ENCODE measurements around the gene CA10.

Gene CA10

GRCh38 chr17:51709694-51710633 lies 448.6 kb downstream of the CA10 start:
- Histone ChIP-seq H3K36me3 (ENCODE audit: insufficient read depth, low read depth, low read length) (no peaks in the 10 kb centered on the region), H3K9me3 (ENCODE audit: insufficient read depth, low read depth, low read length) (no peaks in the 10 kb centered on the region), H3K27ac (ENCODE audit: low read length) (no peak overlapping the region)

GRCh38 chr17:51707216-51707615 lies 451.3 kb downstream of the CA10 start:
- Histone ChIP-seq H3K27me3 (ENCODE audit: insufficient read depth, low read length) (no peaks in the 10 kb centered on the region), H3K4me1 (ENCODE audit: insufficient read depth, low read length) (no peaks in the 10 kb centered on the region), H3K9ac (ENCODE audit: low read depth, low read length) (no peak overlapping the region), H3K36me3 (ENCODE audit: insufficient read depth, low read depth, low read length) (no peaks in the 10 kb centered on the region), H3K4me3 (ENCODE audit: low read length) (no peak overlapping the region), H3K27ac (ENCODE audit: low read length) (no peak overlapping the region), H3K9me3 (ENCODE audit: insufficient read depth, low read depth, low read length) (no peaks in the 10 kb centered on the region)

More at GRCh38 chr17:51709694-51710633, 448.6 kb downstream of the CA10 start:
- no peaks in the 10 kb centered on the region for H3K27me3 ChIP-seq (ENCODE audit: insufficient read depth, low read length)
- no peak overlapping the region for H3K9ac ChIP-seq (ENCODE audit: low read depth, low read length)
- H3K4me3 ChIP-seq (ENCODE audit: low read length) = no peak overlapping the region
- no peaks in the 10 kb centered on the region for H3K4me1 ChIP-seq (ENCODE audit: insufficient read depth, low read length)

GRCh38 chr17:51706093-51706492 lies 452.4 kb downstream of the CA10 start:
- no peaks in the 10 kb centered on the region for H3K27me3 ChIP-seq (ENCODE audit: insufficient read depth, low read length)
- H3K36me3 ChIP-seq (ENCODE audit: insufficient read depth, low read depth, low read length) = no peaks in the 10 kb centered on the region

GRCh38 chr17:51703361-51704341 lies 454.9 kb downstream of the CA10 start:
- H3K9me3 ChIP-seq (ENCODE audit: insufficient read depth, low read depth, low read length) = no peaks in the 10 kb centered on the region
- no peak overlapping the region for H3K27ac ChIP-seq (ENCODE audit: low read length)
- H3K4me1 ChIP-seq (ENCODE audit: insufficient read depth, low read length) = no peaks in the 10 kb centered on the region
- no peak overlapping the region for H3K9ac ChIP-seq (ENCODE audit: low read depth, low read length)
- H3K27me3 ChIP-seq (ENCODE audit: insufficient read depth, low read length) = no peaks in the 10 kb centered on the region
- no peaks in the 10 kb centered on the region for H3K36me3 ChIP-seq (ENCODE audit: insufficient read depth, low read depth, low read length)
- no peak overlapping the region for H3K4me3 ChIP-seq (ENCODE audit: low read length)

More at GRCh38 chr17:51706093-51706492, 452.4 kb downstream of the CA10 start:
- H3K9me3 ChIP-seq (ENCODE audit: insufficient read depth, low read depth, low read length) = no peaks in the 10 kb centered on the region
- no peak overlapping the region for H3K27ac ChIP-seq (ENCODE audit: low read length)
- no peaks in the 10 kb centered on the region for H3K4me1 ChIP-seq (ENCODE audit: insufficient read depth, low read length)
- H3K4me3 ChIP-seq (ENCODE audit: low read length) = no peak overlapping the region
- no peak overlapping the region for H3K9ac ChIP-seq (ENCODE audit: low read depth, low read length)

- no peak overlapping the region for H3K4me3 ChIP-seq (ENCODE audit: low read length)
- H3K27ac ChIP-seq (ENCODE audit: low read length) = no peak overlapping the region
- H3K27me3 ChIP-seq (ENCODE audit: insufficient read depth, low read length) = no peaks in the 10 kb centered on the region
- no peaks in the 10 kb centered on the region for H3K9me3 ChIP-seq (ENCODE audit: insufficient read depth, low read depth, low read length)
- no peaks in the 10 kb centered on the region for H3K4me1 ChIP-seq (ENCODE audit: insufficient read depth, low read length)
- no peaks in the 10 kb centered on the region for H3K36me3 ChIP-seq (ENCODE audit: insufficient read depth, low read depth, low read length)
- H3K9ac ChIP-seq (ENCODE audit: low read depth, low read length) = no peak overlapping the region
These were observed 455.6 kb downstream of the CA10 start for GRCh38 chr17:51702963-51703360.

- Histone ChIP-seq H3K4me3 (ENCODE audit: low read length) (no peak overlapping the region), H3K27ac (ENCODE audit: low read length) (no peak overlapping the region)
These were observed 457.0 kb downstream of the CA10 start for GRCh38 chr17:51701501-51701900.

GRCh38 chr17:51700011-51700760 lies 458.3 kb downstream of the CA10 start:
- Histone ChIP-seq H3K27me3 (ENCODE audit: insufficient read depth, low read length) (no peaks in the 10 kb centered on the region), H3K9me3 (ENCODE audit: insufficient read depth, low read depth, low read length) (no peaks in the 10 kb centered on the region), H3K4me1 (ENCODE audit: insufficient read depth, low read length) (no peaks in the 10 kb centered on the region), H3K36me3 (ENCODE audit: insufficient read depth, low read depth, low read length) (no peaks in the 10 kb centered on the region), H3K9ac (ENCODE audit: low read depth, low read length) (no peak overlapping the region), H3K4me3 (ENCODE audit: low read length) (no peak overlapping the region), H3K27ac (ENCODE audit: low read length) (no peak overlapping the region)

More at GRCh38 chr17:51701501-51701900, 457.0 kb downstream of the CA10 start:
- Histone ChIP-seq H3K9me3 (ENCODE audit: insufficient read depth, low read depth, low read length) (no peaks in the 10 kb centered on the region), H3K4me1 (ENCODE audit: insufficient read depth, low read length) (no peaks in the 10 kb centered on the region), H3K9ac (ENCODE audit: low read depth, low read length) (no peak overlapping the region), H3K27me3 (ENCODE audit: insufficient read depth, low read length) (no peaks in the 10 kb centered on the region), H3K36me3 (ENCODE audit: insufficient read depth, low read depth, low read length) (no peaks in the 10 kb centered on the region)

- Histone ChIP-seq H3K27me3 (ENCODE audit: insufficient read depth, low read length) (no peaks in the 10 kb centered on the region), H3K36me3 (ENCODE audit: insufficient read depth, low read depth, low read length) (no peaks in the 10 kb centered on the region), H3K4me3 (ENCODE audit: low read length) (no peak overlapping the region), H3K9me3 (ENCODE audit: insufficient read depth, low read depth, low read length) (no peaks in the 10 kb centered on the region), H3K4me1 (ENCODE audit: insufficient read depth, low read length) (no peaks in the 10 kb centered on the region), H3K27ac (ENCODE audit: low read length) (no peak overlapping the region), H3K9ac (ENCODE audit: low read depth, low read length) (no peak overlapping the region)
These were observed 459.2 kb downstream of the CA10 start for GRCh38 chr17:51699303-51699702.

- Histone ChIP-seq H3K9ac (ENCODE audit: low read depth, low read length) (no peak overlapping the region), H3K9me3 (ENCODE audit: insufficient read depth, low read depth, low read length) (no peaks in the 10 kb centered on the region), H3K4me1 (ENCODE audit: insufficient read depth, low read length) (no peaks in the 10 kb centered on the region), H3K27ac (ENCODE audit: low read length) (no peak overlapping the region), H3K4me3 (ENCODE audit: low read length) (no peak overlapping the region), H3K27me3 (ENCODE audit: insufficient read depth, low read length) (no peaks in the 10 kb centered on the region), H3K36me3 (ENCODE audit: insufficient read depth, low read depth, low read length) (no peaks in the 10 kb centered on the region)
These were observed 465.6 kb downstream of the CA10 start for GRCh38 chr17:51692917-51693316.

GRCh38 chr17:51687887-51688286 lies 470.6 kb downstream of the CA10 start:
- H3K9ac ChIP-seq (ENCODE audit: low read depth, low read length) = no peak overlapping the region
- H3K9me3 ChIP-seq (ENCODE audit: insufficient read depth, low read depth, low read length) = no peaks in the 10 kb centered on the region
- H3K36me3 ChIP-seq (ENCODE audit: insufficient read depth, low read depth, low read length) = no peaks in the 10 kb centered on the region
- H3K27ac ChIP-seq (ENCODE audit: low read length) = no peak overlapping the region
- no peaks in the 10 kb centered on the region for H3K27me3 ChIP-seq (ENCODE audit: insufficient read depth, low read length)
- H3K4me3 ChIP-seq (ENCODE audit: low read length) = no peak overlapping the region
- H3K4me1 ChIP-seq (ENCODE audit: insufficient read depth, low read length) = no peaks in the 10 kb centered on the region; the same call in 1 of the 2 replicates

GRCh38 chr17:51685287-51685909 lies 473.1 kb downstream of the CA10 start:
- H3K9me3 ChIP-seq (ENCODE audit: insufficient read depth, low read depth, low read length) = no peaks in the 10 kb centered on the region
- H3K27me3 ChIP-seq (ENCODE audit: insufficient read depth, low read length) = no peaks in the 10 kb centered on the region
- no peaks in the 10 kb centered on the region for H3K36me3 ChIP-seq (ENCODE audit: insufficient read depth, low read depth, low read length)
- H3K9ac ChIP-seq (ENCODE audit: low read depth, low read length) = no peak overlapping the region
- no peak overlapping the region for H3K4me3 ChIP-seq (ENCODE audit: low read length)
- H3K27ac ChIP-seq (ENCODE audit: low read length) = no peak overlapping the region
- no peaks in the 10 kb centered on the region; the same call in 1 of the 2 replicates for H3K4me1 ChIP-seq (ENCODE audit: insufficient read depth, low read length)
